ENCODE results near the gene EIF4G3.

EIF4G3 gene

DNA sequence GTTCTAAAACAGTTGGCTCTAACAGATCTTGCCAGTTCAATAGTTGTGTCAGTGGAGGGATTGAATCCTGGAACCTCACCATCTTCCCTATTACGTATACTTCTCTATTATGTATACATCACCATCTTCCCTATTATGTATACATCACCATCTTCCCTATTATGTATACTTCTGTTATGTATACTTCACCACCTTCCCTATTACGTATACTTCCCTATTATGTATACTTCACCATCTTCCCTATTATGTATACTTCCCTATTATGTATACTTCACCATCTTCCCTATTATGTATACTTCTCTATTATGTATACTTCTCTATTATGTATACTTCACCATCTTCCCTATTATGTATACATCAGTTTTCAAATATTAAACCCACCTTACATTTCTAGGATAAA is 355.2 kb downstream of the EIF4G3 start:
- Histone ChIP-seq H3K4me2 (ENCODE audit: low read length) (no peak overlapping the region), H3F3A (ENCODE audit: control insufficient read depth, insufficient read depth) (no peaks in the 10 kb centered on the region; the same call in 1 of the 2 replicates), H3K4me1 (ENCODE audit: control insufficient read depth, low read length) (no peaks in the 10 kb centered on the region), H3K79me2 (ENCODE audit: control insufficient read depth, low read length) (no peaks in the 10 kb centered on the region), H3K4me3 (ENCODE audit: low read length) (no peak overlapping the region), H3K27ac (ENCODE audit: low read depth, low read length) (no peak overlapping the region), H3K9me3 (ENCODE audit: control insufficient read depth, insufficient read depth, low read length) (no peaks in the 10 kb centered on the region), H3K36me3 (ENCODE audit: control insufficient read depth, low read length) (peaks cover 21% of the 10 kb centered on the region), H3K9me2 (replicated peaks; ENCODE audit: control insufficient read depth, low read length) (no peaks in the 10 kb centered on the region), H3K27me3 (ENCODE audit: control insufficient read depth, low read length) (no peaks in the 10 kb centered on the region), H4K20me1 (ENCODE audit: control insufficient read depth, insufficient read depth, low read depth, low read length) (no peaks in the 10 kb centered on the region)
- TF ChIP-seq, protein P1, sequence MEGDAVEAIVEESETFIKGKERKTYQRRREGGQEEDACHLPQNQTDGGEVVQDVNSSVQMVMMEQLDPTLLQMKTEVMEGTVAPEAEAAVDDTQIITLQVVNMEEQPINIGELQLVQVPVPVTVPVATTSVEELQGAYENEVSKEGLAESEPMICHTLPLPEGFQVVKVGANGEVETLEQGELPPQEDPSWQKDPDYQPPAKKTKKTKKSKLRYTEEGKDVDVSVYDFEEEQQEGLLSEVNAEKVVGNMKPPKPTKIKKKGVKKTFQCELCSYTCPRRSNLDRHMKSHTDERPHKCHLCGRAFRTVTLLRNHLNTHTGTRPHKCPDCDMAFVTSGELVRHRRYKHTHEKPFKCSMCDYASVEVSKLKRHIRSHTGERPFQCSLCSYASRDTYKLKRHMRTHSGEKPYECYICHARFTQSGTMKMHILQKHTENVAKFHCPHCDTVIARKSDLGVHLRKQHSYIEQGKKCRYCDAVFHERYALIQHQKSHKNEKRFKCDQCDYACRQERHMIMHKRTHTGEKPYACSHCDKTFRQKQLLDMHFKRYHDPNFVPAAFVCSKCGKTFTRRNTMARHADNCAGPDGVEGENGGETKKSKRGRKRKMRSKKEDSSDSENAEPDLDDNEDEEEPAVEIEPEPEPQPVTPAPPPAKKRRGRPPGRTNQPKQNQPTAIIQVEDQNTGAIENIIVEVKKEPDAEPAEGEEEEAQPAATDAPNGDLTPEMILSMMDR (IDR thresholded peaks at IDR 0.05; ENCODE audit: low read depth, low read length, poor library complexity, severe bottlenecking), result no peak
- no peak for TF ChIP-seq EZH2phosphoT487 (IDR thresholded peaks at IDR 0.05; ENCODE audit: borderline replicate concordance, low read length)

DNA sequence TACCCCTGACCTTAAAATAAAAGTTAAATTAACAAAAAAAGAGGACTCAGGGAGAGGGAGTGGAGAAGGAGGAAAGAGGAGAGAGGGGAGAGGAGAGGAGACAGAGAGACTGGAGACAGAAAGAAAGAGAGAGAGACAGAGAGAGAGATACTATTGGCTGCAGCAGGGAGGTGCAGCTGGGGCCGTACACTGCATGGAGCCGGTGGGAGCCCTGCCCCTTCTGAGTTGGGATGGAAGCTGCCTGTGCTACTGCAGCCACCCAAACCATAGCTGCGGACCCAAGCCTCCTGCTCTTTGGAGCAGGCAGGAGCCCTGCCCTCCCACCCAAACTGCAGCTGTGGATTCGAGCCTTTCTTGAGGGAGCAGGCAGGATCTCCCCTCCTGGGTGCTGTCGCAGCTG is 356.9 kb downstream of the EIF4G3 start:
- Histone ChIP-seq H3K79me2 (ENCODE audit: control insufficient read depth, low read length) (no peaks in the 10 kb centered on the region), H3K4me1 (ENCODE audit: control insufficient read depth, low read length) (no peaks in the 10 kb centered on the region), H3K27me3 (ENCODE audit: control insufficient read depth, low read length) (no peaks in the 10 kb centered on the region), H3F3A (ENCODE audit: control insufficient read depth, insufficient read depth) (no peaks in the 10 kb centered on the region; the same call in 1 of the 2 replicates), H3K9me3 (ENCODE audit: control insufficient read depth, insufficient read depth, low read length) (no peaks in the 10 kb centered on the region), H3K36me3 (ENCODE audit: control insufficient read depth, low read length) (peaks cover 16% of the 10 kb centered on the region), H3K4me3 (ENCODE audit: low read length) (no peak overlapping the region), H3K27ac (ENCODE audit: low read depth, low read length) (no peak overlapping the region), H3K4me2 (ENCODE audit: low read length) (no peak overlapping the region), H4K20me1 (ENCODE audit: control insufficient read depth, insufficient read depth, low read depth, low read length) (no peaks in the 10 kb centered on the region), H3K9me2 (replicated peaks; ENCODE audit: control insufficient read depth, low read length) (no peaks in the 10 kb centered on the region)
- TF ChIP-seq EZH2phosphoT487 (IDR thresholded peaks at IDR 0.05; ENCODE audit: borderline replicate concordance, low read length), result no peak
- TF ChIP-seq, protein P1 (IDR thresholded peaks at IDR 0.05; ENCODE audit: low read depth, low read length, poor library complexity, severe bottlenecking), result no peak

DNA sequence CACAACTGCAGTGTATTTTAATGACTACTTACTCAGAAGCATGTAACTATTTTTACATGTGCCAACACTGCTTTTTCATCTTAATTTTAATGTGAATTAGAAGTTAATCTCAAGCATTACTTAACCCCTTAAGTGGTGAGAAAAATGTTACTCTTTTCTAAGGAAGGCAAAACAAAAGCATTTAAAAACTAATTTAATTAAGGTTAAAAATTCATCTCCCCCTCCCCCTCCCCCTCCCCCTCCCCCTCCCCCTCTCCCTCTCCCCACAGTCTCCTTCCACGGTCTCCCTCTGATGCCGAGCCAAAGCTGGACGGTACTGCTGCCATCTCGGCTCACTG is 362.2 kb downstream of the EIF4G3 start:
- no peaks in the 10 kb centered on the region for H3K27me3 ChIP-seq (ENCODE audit: control insufficient read depth, low read length)
- no peaks in the 10 kb centered on the region for H3K79me2 ChIP-seq (ENCODE audit: control insufficient read depth, low read length)
- H3K4me2 ChIP-seq (ENCODE audit: low read length), result no peak overlapping the region
- H3K36me3 ChIP-seq (ENCODE audit: control insufficient read depth, low read length), result peaks cover 14% of the 10 kb centered on the region
- H3K4me3 ChIP-seq (ENCODE audit: low read length), result no peak overlapping the region
- H3K9me2 ChIP-seq (replicated peaks; ENCODE audit: control insufficient read depth, low read length), result no peaks in the 10 kb centered on the region
- no peaks in the 10 kb centered on the region; the same call in 1 of the 2 replicates for H3F3A ChIP-seq (ENCODE audit: control insufficient read depth, insufficient read depth)
- TF ChIP-seq, protein P1 (IDR thresholded peaks at IDR 0.05; ENCODE audit: low read depth, low read length, poor library complexity, severe bottlenecking), result no peak
- no peak for TF ChIP-seq EZH2phosphoT487 (IDR thresholded peaks at IDR 0.05; ENCODE audit: borderline replicate concordance, low read length)
- H3K9me3 ChIP-seq (ENCODE audit: control insufficient read depth, insufficient read depth, low read length), result no peaks in the 10 kb centered on the region
- H3K4me1 ChIP-seq (ENCODE audit: control insufficient read depth, low read length), result no peaks in the 10 kb centered on the region
- no peaks in the 10 kb centered on the region for H4K20me1 ChIP-seq (ENCODE audit: control insufficient read depth, insufficient read depth, low read depth, low read length)
- no peak overlapping the region for H3K27ac ChIP-seq (ENCODE audit: low read depth, low read length)

DNA sequence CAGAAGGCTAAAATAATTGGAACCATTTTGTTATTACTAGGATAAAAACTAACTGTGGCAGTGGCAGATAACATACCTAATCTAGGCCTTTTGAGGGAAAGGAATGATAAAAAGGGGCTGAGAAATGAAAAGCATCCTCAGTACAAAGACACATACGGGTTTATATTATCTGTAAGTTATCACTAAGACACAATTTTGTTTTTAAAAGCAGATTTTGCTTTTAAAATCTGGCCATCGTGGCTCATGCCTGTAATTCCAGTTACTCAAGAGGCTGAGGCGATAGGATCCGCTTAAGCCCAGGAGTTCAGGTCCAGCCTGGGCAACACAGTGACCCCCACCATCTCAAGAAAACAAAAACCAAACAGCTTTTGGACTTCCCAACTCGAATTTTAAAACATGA is 364.8 kb downstream of the EIF4G3 start:
- Histone ChIP-seq H3K36me3 (ENCODE audit: control insufficient read depth, low read length) (peaks cover 15% of the 10 kb centered on the region), H4K20me1 (ENCODE audit: control insufficient read depth, insufficient read depth, low read depth, low read length) (no peaks in the 10 kb centered on the region), H3K4me3 (ENCODE audit: low read length) (no peak overlapping the region), H3K27me3 (ENCODE audit: control insufficient read depth, low read length) (no peaks in the 10 kb centered on the region), H3K9me2 (replicated peaks; ENCODE audit: control insufficient read depth, low read length) (no peaks in the 10 kb centered on the region), H3K9me3 (ENCODE audit: control insufficient read depth, insufficient read depth, low read length) (no peaks in the 10 kb centered on the region), H3K27ac (ENCODE audit: low read depth, low read length) (no peak overlapping the region), H3K4me2 (ENCODE audit: low read length) (no peak overlapping the region), H3F3A (ENCODE audit: control insufficient read depth, insufficient read depth) (no peaks in the 10 kb centered on the region), H3K79me2 (ENCODE audit: control insufficient read depth, low read length) (no peaks in the 10 kb centered on the region), H3K4me1 (ENCODE audit: control insufficient read depth, low read length) (no peaks in the 10 kb centered on the region)
- TF ChIP-seq, protein P1 (IDR thresholded peaks at IDR 0.05; ENCODE audit: low read depth, low read length, poor library complexity, severe bottlenecking), result no peak
- no peak for TF ChIP-seq EZH2phosphoT487 (IDR thresholded peaks at IDR 0.05; ENCODE audit: borderline replicate concordance, low read length)
